Osteocyte (in vitro differentiated cells): ENCODE measurements around the gene TMEM120B. TPM values are rescaled to one million over a fixed set of nuclear protein-coding genes. Genes with fewer than 3 reads are reported as not detected.

ENCODE experiments used
- DNase-seq: peaks from one replicate; pipeline ENCODE4 v3.0.0; 2021; ENCODE audit warnings: mixed read lengths; ENCODE audit not compliant: unreplicated experiment; ENCODE audit errors: extremely low spot score
- H3K27ac Mint-ChIP-seq: one replicate; pipeline ENCODE4 v1.8.0; 2021; ENCODE audit warnings: mild to moderate bottlenecking, mixed read lengths; ENCODE audit not compliant: unreplicated experiment
- H3K27me3 Mint-ChIP-seq: one replicate; pipeline ENCODE4 v1.8.0; 2021; ENCODE audit warnings: mixed read lengths; ENCODE audit not compliant: unreplicated experiment
- H3K36me3 Mint-ChIP-seq: one replicate; pipeline ENCODE4 v1.8.0; 2021; ENCODE audit warnings: mixed read lengths; ENCODE audit not compliant: unreplicated experiment
- H3K4me1 Mint-ChIP-seq: one replicate; pipeline ENCODE4 v1.8.0; 2021; ENCODE audit warnings: mixed read lengths; ENCODE audit not compliant: unreplicated experiment
- H3K4me3 Mint-ChIP-seq: one replicate; pipeline ENCODE4 v1.8.0; 2021; ENCODE audit warnings: mild to moderate bottlenecking, moderate library complexity, mixed read lengths; ENCODE audit not compliant: unreplicated experiment
- H3K9me3 Mint-ChIP-seq: one replicate; pipeline ENCODE4 v1.8.0; 2021; ENCODE audit warnings: mixed read lengths; ENCODE audit not compliant: unreplicated experiment
- total RNA-seq: library from RNA; stranded (reverse); gene quantifications from 2 replicates; pipeline ENCODE4 v1.2.1, GENCODE V29; 2021
- TF ChIP-seq, protein P1 (sequence below): fragments of 200-600 bp; sonication (generic); IDR thresholded peaks from 2 replicates; pipeline ENCODE4 v1.5.0; 2021; ENCODE audit warnings: antibody characterized with exemption, mild to moderate bottlenecking, moderate library complexity

Gene TMEM120B
- total RNA-seq, 1 donor from 2014 or later = 13.2 TPM

DNA sequence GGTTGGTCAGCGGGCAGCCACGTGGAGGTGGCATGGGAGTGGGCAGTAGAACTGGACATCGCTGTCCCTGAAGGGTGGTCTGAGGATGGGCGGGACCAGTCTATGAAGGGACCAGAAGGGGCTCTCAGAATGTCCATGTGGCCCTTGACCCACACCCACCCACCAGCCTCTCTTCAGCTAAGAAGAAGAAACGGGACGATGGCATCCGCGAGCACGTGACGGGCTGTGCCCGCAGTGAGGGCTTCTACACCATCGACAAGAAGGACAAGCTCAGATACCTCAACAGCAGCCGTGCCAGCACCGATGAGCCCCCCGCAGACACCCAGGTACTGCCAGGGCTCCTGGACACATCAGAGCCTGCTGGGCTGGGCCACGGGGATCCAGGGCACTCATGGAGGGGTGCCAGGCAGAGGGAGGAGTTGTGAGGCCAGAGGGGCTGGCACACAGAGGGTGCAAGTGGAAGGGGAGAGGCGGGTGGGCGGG lies 112.5 kb downstream of the TMEM120B start:
- H3K27me3 Mint-ChIP-seq = no peaks in the 10 kb centered on the region
- TF ChIP-seq, protein P1, sequence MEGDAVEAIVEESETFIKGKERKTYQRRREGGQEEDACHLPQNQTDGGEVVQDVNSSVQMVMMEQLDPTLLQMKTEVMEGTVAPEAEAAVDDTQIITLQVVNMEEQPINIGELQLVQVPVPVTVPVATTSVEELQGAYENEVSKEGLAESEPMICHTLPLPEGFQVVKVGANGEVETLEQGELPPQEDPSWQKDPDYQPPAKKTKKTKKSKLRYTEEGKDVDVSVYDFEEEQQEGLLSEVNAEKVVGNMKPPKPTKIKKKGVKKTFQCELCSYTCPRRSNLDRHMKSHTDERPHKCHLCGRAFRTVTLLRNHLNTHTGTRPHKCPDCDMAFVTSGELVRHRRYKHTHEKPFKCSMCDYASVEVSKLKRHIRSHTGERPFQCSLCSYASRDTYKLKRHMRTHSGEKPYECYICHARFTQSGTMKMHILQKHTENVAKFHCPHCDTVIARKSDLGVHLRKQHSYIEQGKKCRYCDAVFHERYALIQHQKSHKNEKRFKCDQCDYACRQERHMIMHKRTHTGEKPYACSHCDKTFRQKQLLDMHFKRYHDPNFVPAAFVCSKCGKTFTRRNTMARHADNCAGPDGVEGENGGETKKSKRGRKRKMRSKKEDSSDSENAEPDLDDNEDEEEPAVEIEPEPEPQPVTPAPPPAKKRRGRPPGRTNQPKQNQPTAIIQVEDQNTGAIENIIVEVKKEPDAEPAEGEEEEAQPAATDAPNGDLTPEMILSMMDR = no peak
- no peak overlapping the region for H3K27ac Mint-ChIP-seq
- peaks cover 35% of the 10 kb centered on the region for H3K36me3 Mint-ChIP-seq
- no peak for DNase-seq
- H3K4me3 Mint-ChIP-seq = no peak overlapping the region
- no peaks in the 10 kb centered on the region for H3K4me1 Mint-ChIP-seq
- no peaks in the 10 kb centered on the region for H3K9me3 Mint-ChIP-seq

DNA sequence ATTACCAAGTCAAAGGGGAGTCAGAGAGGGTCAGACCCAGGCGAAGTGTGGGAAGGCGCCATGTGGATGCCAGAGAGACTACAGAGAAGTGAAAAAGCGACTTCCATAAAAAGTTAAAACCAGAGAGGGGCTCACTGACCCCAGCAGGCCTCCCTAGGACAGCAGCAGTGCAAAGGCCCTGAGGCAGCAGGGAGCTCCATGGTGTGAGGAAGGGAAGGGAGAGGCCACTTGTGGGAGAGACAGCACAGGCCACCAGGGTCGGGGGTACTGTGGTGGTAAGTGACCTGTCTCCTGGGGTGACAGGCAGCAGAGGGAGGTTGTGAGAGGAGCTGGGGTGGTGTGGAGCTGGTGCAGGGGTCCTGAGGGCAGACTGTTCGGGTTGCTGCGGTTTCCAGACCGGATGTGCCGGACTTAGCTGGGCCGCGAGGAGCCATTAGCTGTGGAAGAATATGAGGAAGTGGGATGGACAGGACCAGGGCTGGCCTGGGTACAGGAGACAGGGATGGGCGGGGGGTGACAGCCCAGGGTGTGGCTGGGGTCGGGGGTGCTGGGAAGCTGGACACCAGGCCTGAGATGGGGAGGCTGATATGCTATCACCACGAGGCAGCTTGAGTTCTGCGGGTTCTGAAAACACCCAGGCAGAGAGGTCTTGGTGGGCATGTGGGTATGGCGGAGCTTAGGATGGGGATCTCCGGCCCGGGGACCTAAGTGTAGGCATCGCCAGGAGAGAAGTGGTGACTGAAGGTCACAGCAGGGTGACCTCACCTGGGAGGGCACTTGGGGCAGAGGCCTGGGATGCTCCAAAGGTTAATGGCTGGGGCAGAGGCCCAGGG lies 114.0 kb downstream of the TMEM120B start:
- H3K4me3 Mint-ChIP-seq = no peak overlapping the region
- TF ChIP-seq, protein P1 = no peak
- no peaks in the 10 kb centered on the region for H3K9me3 Mint-ChIP-seq
- no peaks in the 10 kb centered on the region for H3K4me1 Mint-ChIP-seq
- peaks cover 40% of the 10 kb centered on the region for H3K36me3 Mint-ChIP-seq
- no peak overlapping the region for H3K27ac Mint-ChIP-seq
- H3K27me3 Mint-ChIP-seq = no peaks in the 10 kb centered on the region
- DNase-seq = no peak

DNA sequence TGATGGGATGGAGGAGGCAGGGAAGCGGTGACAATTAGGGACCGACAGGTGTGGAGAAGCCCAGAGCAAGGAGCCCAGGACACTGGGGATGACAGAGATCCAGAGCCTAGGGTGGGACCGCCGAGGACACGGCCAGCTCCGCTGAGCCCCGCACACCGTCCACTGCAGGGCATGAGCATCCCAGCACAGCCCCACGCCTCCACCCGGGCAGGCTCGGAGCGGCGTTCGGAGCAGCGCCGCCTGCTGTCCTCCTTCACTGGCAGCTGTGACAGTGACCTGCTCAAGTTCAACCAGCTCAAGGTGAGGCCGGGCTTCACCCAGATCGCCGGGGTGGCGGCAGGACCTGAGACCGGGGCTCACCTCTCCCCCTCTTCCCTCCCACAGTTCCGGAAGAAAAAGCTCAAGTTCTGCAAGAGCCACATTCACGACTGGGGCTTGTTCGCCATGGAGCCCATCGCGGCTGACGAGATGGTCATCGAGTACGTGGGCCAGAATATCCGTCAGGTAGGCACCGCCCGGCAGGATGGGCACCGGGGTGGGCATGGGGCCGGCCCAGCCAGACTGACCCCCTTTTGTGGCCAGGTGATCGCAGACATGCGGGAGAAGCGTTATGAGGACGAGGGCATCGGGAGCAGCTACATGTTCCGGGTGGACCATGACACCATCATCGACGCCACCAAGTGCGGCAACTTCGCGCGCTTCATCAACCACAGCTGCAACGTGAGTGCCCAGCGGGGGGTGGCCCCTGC lies 115.0 kb downstream of the TMEM120B start:
- Mint-ChIP-seq H3K27ac (no peak overlapping the region), H3K36me3 (peaks cover 50% of the 10 kb centered on the region)

DNA sequence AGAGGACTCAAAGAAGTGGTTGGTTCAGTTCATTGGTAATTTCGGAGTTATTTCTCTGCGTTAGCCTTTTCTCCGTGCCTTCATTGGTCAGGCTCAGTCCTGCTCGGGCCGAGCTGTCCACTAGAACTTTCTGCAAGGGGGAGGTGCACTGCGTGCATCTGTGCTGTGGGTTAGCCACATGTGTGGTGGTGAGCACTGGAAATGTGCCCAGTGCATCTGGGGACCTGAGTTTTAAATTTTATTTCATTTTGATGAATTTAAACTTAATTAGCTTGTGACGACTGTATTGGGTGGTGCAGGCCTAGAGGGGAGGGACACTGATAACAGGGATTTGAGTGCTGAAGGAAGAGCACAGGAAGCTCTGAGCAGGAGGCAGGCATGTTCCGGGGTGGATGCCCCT lies 115.8 kb downstream of the TMEM120B start:
- no peaks in the 10 kb centered on the region for H3K9me3 Mint-ChIP-seq
- H3K4me1 Mint-ChIP-seq = no peaks in the 10 kb centered on the region
- TF ChIP-seq, protein P1 = no peak
- DNase-seq = no peak
- H3K27me3 Mint-ChIP-seq = no peaks in the 10 kb centered on the region
- H3K36me3 Mint-ChIP-seq = peaks cover 52% of the 10 kb centered on the region
- no peak overlapping the region for H3K27ac Mint-ChIP-seq
- no peak overlapping the region for H3K4me3 Mint-ChIP-seq

More for the DNA sequence above, 115.0 kb downstream of the TMEM120B start:
- DNase-seq = no peak
- Mint-ChIP-seq H3K4me1 (no peaks in the 10 kb centered on the region), H3K27me3 (no peaks in the 10 kb centered on the region), H3K4me3 (no peak overlapping the region), H3K9me3 (no peaks in the 10 kb centered on the region)
- TF ChIP-seq, protein P1 = no peak

DNA sequence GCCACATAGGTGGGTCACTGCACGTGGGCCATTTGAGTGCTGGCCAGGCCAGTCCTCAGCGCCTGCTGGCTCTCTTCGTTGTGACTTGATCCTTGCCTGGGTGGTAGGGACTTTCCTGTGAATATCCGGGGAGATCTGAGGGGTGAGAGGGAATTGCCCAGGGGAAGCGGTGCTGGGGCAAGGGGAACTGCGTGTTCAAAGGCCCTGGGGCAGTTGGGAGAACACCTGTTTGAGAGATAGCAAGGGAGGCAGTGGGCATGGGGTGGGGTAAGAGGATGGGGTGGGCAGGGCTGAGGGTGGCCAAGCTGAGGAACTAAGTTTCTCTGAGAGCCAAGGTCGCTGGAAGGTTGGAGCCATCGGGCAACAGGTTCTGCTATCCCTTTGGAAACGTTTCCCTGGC lies 116.3 kb downstream of the TMEM120B start:
- Mint-ChIP-seq H3K4me3 (no peak overlapping the region), H3K9me3 (no peaks in the 10 kb centered on the region), H3K27me3 (no peaks in the 10 kb centered on the region), H3K4me1 (no peaks in the 10 kb centered on the region), H3K27ac (no peak overlapping the region), H3K36me3 (peaks cover 50% of the 10 kb centered on the region)
- DNase-seq = no peak
- TF ChIP-seq, protein P1 = no peak
